ENCODE data around the gene ITGA7.

The ITGA7 gene

DNA sequence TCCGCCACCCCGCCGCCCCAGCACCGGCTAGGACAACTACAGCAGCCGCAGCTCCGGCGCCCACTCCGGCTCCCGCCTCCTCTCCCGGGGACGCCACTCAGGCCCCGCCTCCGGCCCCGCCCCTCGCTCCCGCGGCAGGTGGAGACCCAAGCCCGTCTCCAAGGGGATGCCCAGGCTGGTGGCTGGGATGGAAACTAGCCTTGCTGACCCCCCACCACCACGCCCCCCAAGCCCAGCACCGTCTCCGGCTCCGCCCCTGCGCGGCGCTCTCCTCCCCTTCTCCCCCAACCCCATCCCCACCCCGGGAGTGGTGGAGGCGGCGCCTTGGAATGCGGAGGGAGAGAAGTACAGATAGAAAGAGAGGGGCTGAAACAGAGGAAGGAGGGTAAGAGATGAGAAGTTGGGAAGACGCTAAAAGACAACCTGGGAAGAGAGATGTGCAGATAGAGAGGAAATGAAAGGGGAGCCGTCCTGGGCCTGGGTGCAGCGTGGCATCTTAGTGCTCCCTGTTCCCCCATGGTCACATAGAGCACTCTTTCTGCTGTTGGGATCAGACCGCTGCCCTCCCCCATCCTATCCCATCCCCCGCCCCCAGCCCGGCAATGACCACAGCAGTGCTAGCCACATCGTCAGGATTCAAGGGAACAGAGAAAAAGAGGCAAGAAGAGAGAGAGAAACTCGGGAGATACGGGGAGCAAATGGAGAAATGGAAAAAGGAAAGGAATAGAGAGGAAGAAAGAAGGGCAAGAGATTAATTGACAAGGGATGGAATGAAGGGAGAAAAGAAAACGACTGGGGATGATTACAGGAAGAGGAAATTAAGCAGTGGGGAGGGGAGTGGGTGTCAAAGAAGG, at the start of gene ITGA7:
Gene ITGA7 (minus strand): TSS at position 64 of the 854 bp plus-strand sequence. CDS start 222 bp downstream, outside the sequence.
- DNase-seq, result no peak

DNA sequence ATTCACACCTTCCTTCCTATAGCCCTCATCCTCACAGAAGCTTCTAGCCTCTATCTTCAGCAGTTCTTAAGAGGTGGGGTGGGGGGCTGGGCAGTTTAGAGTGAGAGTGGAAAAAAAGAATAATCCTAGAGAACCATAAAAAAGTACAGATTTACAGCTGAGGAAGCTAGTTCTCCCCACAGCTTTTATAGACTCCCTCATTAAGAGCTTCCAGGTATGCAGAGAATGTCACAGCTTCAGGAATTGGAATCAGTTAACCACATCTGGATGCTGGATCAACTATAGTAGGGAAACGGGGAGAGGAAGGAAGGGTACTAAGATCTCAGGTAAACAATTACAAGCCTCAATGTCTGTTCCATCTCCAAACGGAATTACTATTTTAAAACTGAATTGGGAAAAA, 47.5 kb upstream of the ITGA7 start:
- no peak for DNase-seq

GRCh38 chr12:55748230-55748993, 40.7 kb upstream of the ITGA7 start:
- DNase-seq, result no peak

- no peak for DNase-seq
Measured at GRCh38 chr12:55746913-55747231, 39.2 kb upstream of the ITGA7 start.

GRCh38 chr12:55746174-55746912, 38.6 kb upstream of the ITGA7 start:
- no peak for DNase-seq

- DNase-seq, result no peak
Measured at GRCh38 chr12:55745361-55746173, 37.9 kb upstream of the ITGA7 start.

DNA sequence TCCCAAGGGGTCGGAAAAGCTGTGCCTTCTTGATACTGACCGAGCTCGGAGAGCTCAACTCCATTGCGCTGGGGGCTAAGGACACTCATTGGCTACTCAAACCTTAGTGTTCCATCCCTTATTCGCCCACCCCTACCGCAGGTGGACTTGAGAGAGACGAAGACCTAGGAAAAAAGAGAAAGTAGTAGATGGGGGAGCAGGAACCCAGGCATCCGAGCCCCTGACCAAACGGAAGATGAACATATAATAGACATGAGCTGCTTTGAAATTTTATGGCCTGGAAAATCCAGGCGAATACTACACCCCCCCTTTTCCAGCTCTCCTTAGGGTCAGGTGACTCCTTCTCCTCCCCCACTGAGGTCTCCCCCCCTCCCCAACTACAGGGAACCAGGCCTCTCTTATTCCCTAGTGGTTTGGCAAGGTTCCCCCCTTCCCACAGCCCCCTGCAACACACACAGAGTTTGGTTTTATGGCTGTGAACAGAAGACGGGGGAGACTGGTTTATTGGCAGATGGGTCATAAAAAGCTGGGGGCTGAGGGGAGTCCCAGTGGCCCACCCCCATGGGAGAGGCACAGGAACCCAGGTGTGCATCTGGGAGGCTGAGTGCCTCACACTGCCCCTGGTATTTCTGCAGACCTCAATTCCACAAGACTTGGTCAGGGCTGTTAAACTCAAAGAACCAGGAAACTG, 36.8 kb upstream of the ITGA7 start:
- no peak for DNase-seq

DNA sequence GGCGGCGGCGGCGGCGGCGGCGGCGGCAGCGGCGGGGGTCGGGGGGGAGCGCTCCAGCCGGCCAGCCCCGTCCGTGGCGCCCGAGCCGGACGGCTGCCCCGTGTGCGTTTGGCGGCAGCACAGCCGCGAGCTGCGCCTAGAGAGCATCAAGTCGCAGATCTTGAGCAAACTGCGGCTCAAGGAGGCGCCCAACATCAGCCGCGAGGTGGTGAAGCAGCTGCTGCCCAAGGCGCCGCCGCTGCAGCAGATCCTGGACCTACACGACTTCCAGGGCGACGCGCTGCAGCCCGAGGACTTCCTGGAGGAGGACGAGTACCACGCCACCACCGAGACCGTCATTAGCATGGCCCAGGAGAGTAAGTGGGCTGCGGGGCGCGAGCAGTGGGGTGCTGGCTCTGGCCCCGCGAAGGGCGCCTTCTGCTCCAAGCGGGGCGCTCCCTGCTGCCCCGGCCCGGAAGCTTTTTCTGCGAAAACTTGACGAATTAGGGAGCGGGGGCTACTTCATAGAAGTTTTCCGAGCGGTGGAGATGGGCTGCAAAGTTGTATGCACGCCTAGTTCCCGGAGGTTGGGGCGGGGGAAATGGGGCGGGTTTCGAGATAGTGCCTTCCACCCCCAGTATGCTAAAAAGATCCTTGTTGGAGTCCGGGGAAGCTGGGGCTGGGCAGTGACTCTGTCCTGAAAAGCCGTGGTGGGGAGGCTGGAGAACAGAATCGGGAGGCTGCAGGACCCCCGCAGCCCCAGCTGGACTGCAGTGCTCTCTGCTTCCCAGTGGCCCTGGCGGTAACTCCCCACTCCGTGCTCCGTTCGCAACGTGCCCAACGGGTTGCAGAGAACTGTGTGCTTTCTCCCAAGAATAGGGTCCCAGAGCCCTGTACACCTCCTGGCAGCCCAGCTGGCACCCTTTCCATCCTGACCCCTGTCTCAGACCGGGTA, 36.0 kb upstream of the ITGA7 start:
- DNase-seq, result peak; percentile 49 to 61

DNA sequence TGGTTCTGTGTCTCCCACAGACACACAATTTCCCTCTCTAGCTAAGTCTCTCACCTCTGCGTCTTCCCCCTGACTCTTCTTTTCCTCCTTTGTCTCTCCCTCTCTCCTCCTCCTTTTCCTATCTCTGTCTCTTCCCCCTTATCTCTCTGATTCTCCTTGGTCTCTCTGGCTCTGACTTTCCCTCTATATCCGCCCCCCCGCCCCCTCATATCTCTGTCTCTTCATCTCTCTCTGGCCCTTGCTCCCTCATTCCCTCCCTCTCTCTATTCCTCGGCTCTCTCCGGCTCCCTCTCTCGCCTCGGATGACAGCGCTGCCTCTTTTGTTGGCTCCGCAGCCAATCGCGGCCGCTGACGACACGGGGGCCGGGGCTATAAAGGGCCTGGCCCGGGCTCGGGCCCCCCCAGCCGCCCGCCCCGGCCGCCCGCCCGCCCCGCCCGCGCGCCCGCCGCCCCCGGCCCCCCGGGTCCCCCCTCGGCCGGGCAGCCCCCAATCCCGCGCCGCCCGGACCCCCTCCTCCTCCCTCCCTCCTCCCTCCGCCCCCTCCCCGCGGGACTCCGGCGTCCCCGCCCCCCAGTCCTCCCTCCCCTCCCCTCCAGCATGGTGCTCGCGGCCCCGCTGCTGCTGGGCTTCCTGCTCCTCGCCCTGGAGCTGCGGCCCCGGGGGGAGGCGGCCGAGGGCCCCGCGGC, 35.2 kb upstream of the ITGA7 start, which contains the start of gene GDF11:
Gene GDF11 (plus strand): TSS at position 404 of the 687 bp plus-strand sequence. CDS start 195 bp downstream, at position 599.
- peak; percentile 37 to 66 for DNase-seq

- no peak for DNase-seq
Measured at GRCh38 chr12:55741931-55742680, 34.4 kb upstream of the ITGA7 start.

DNA sequence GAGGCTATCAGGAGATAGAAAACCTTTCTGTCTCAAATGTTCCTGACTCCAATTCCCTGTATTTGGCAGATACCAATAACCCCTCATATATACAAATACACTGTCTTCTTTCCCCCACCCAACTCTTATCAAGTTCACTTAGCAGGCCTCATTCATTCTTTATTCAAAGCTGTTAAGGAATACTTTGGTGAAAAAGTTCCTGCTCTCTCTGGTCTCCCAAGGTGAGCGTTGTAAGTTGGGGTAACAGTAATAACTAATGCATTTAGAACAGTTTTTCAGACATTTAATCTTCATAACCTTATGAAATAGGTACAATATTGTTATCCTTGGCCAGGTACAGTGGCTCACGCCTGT, 31.3 kb upstream of the ITGA7 start:
- no peak for DNase-seq

GRCh38 chr12:55738123-55739024, 30.7 kb upstream of the ITGA7 start:
- DNase-seq, result peak; percentile 53 to 81

DNA sequence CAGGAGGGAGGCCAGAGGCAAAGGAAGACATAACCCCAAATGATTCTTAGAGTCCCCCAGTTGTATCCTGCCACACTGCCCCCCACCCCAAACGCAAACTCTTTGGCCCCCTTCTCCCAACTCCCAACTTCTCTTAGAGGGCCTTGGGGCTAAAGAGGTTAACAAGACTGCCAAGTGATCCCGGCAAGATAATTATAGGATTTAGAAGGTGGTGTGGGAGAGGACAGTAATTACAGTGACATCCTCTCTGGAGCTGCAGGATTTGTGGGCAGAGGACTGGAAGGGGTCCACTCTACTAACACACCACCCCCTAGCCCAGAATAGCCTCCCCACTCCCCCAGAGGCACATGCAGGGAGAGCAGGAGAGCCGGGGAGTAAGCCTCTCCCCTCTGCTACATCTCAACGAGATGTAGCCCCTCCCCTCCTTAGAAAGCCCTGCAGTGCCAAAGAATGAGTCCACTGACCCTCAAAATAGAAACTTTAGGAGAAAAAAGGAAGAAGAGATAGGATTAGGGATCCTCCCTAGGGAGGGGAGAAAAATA, 29.9 kb upstream of the ITGA7 start:
- no peak for DNase-seq

- DNase-seq, result peak in 1 of 2 experiments; percentile 48
Measured at GRCh38 chr12:55736780-55737580, 29.3 kb upstream of the ITGA7 start.

GRCh38 chr12:55736076-55736475, 28.4 kb upstream of the ITGA7 start:
- DNase-seq, result no peak

GRCh38 chr12:55734595-55734994, 26.9 kb upstream of the ITGA7 start:
- no peak for DNase-seq

DNA sequence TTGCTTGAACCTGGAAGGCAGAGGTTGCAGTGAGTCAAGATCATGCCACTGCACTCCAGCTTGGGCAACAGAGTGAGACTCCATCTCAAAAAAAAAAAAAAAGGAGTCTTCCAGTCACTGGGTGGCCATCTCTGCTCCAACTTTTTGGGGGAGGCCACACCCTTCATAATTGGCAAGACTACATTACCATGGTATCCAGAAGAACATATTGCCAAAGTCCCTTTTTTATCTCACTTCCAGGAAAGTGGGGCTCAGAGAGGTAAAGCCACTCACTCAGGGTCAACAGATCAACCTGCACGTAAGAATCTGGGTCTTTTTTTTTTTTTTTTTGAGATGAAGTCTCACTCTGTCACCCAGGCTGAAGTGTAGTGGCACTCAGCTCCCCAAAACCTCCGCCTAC, 26.2 kb upstream of the ITGA7 start:
- no peak for DNase-seq
